Activated naive CD4-positive, alpha-beta T cell (primary cell): ENCODE measurements around the gene PARPBP.
"Not testable (repeated sequence)": the region's sequence is repeated elsewhere in the genome, so short reads cannot be mapped to it uniquely, and the experiment has no call there.

Source experiments
- DNase-seq, 4 experiments: peaks; one replicate each; lab custom pipeline; 2025; lab: John Stamatoyannopoulos, UW

PARPBP gene

GRCh38 chr12:102119674-102120563, at the start of gene PARPBP, which contains the start of gene NUP37:
Gene PARPBP, plus strand, starts transcription at chr12:102120183. Its CDS starts 3,706 bp downstream, at chr12:102123889.
Gene NUP37, minus strand, starts transcription at chr12:102120114. Its CDS starts 1,596 bp downstream, at chr12:102118518.
- peak; percentile 81 to 85 (median 82) for DNase-seq

- DNase-seq = not testable (repeated sequence)
These were observed 47.9 kb upstream of the PARPBP start for GRCh38 chr12:102072092-102072491.

GRCh38 chr12:102080842-102081241, 39.1 kb upstream of the PARPBP start:
- no peak for DNase-seq

GRCh38 chr12:102089228-102089835, 30.7 kb upstream of the PARPBP start:
- not testable (repeated sequence) for DNase-seq

GRCh38 chr12:102093319-102093718, 26.7 kb upstream of the PARPBP start:
- DNase-seq = no peak

GRCh38 chr12:102095677-102096263, 24.2 kb upstream of the PARPBP start:
- DNase-seq = no peak

GRCh38 chr12:102096855-102097254, 23.1 kb upstream of the PARPBP start:
- DNase-seq = no peak

- DNase-seq = no peak
These were observed 13.1 kb upstream of the PARPBP start for GRCh38 chr12:102106905-102107304.

GRCh38 chr12:102107970-102108369, 12.0 kb upstream of the PARPBP start:
- no peak for DNase-seq

- DNase-seq = no peak
These were observed 9.2 kb upstream of the PARPBP start for GRCh38 chr12:102110782-102111181.

- DNase-seq = no peak
These were observed 5.8 kb upstream of the PARPBP start for GRCh38 chr12:102114212-102114611.

- no peak for DNase-seq
These were observed 3.6 kb upstream of the PARPBP start for GRCh38 chr12:102116392-102116791.

- DNase-seq = no peak
These were observed 1.1 kb upstream of the PARPBP start for GRCh38 chr12:102118874-102119273.

- DNase-seq = no peak
These were observed 536 bp downstream of the PARPBP start for GRCh38 chr12:102120564-102120873.

- DNase-seq = no peak
These were observed 903 bp downstream of the PARPBP start for GRCh38 chr12:102120886-102121285.

GRCh38 chr12:102121328-102121727, 1.3 kb downstream of the PARPBP start:
- DNase-seq = not testable (repeated sequence)

GRCh38 chr12:102130720-102131119, 10.7 kb downstream of the PARPBP start:
- DNase-seq = not testable (repeated sequence)

GRCh38 chr12:102131442-102131841, 11.5 kb downstream of the PARPBP start:
- not testable (repeated sequence) for DNase-seq

GRCh38 chr12:102137619-102138018, 17.6 kb downstream of the PARPBP start:
- DNase-seq = not testable (repeated sequence)

GRCh38 chr12:102142866-102143373, 22.9 kb downstream of the PARPBP start:
- not testable (repeated sequence) for DNase-seq

- no peak for DNase-seq
These were observed 24.2 kb downstream of the PARPBP start for GRCh38 chr12:102144221-102144620.

- not testable (repeated sequence) for DNase-seq
These were observed 27.1 kb downstream of the PARPBP start for GRCh38 chr12:102147062-102147587.
